HG02943 (cell line): ENCODE results near the gene OCSTAMP.

Experiments used
- ATAC-seq: cut with Tn5 transposase; IDR thresholded peaks from one replicate; pipeline ENCODE4 v1.9.1; 2021; ENCODE audit warnings: mild to moderate bottlenecking, low read depth, moderate library complexity; ENCODE audit not compliant: unreplicated experiment

The OCSTAMP gene

DNA sequence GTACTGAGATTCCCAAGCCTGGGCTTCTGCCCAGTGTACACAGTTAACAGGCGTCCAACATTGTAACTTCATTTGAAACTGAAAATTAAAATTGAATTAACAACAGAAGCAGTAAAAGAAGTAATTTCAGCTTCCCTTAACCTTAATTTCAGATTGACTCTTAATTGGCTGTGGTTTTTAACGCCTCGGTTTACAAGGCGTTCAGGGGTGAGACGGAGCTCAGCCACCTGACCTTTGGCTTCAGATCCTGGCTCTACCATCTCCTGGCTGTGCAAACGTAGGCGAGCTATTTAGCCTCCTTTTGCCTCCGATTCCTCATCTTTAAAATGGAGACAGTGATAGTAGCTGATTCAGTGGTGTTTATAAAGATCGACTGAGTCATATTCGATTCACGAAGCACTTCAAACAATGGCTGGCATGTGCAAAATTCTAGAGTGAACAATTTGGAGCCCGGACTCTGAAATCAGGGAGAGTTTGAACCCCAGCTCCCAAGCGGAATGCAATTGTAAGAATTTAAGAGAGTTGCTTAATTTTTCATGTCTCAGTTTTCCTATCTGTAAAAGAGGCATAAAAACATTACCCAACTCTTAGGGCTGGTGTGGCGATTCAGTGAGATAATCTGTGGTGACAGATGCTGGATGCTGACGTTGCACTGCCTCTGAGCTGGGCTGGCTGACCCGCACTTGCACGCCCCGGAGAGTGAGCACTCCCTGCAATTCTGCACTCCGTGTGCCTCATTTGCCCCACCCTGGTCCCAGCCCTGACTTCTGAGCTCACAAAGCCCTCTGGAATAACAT lies 23.5 kb upstream of the OCSTAMP start:
- no peak for ATAC-seq

DNA sequence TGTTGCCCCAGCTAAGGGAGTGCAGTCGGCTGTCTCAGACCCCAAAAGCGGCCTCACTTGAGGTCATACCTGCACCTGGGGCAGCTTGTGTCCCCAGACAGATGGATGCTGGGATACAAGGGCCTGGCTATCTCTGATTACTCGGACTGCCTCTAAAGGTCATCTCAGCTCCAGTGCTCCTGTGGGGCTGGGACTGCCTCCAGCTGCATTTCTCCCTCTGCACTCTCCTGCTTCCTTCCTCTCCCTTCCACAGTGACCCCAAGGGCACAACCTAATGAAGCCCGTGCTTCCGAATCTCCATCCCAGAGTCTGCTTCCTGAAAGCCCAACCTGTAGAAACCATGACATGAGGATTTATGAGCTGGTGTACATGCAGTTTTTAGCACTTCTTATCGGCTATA lies 22.8 kb upstream of the OCSTAMP start:
- no peak for ATAC-seq

DNA sequence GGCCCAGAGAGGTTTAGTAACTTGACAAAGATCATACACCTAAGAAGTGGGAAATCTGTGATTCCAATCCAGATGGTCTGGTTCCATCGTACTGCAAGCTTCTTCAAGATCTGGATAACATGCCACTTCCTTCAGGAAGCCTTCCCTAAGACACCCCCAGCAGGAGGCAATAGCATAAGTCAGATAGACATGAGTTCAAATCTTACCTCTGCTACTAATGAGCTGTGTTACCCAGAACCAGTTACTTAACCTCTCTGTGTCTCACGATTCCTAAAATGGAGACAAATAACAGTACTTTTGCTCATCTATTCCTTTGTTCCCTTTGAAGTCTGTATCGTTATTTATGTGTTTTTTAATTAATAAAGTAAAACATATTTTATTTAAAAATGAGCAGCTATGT lies 22.3 kb upstream of the OCSTAMP start:
- ATAC-seq = no peak

- ATAC-seq = no peak
These were observed 21.7 kb upstream of the OCSTAMP start for GRCh38 chr20:46572153-46572552.

DNA sequence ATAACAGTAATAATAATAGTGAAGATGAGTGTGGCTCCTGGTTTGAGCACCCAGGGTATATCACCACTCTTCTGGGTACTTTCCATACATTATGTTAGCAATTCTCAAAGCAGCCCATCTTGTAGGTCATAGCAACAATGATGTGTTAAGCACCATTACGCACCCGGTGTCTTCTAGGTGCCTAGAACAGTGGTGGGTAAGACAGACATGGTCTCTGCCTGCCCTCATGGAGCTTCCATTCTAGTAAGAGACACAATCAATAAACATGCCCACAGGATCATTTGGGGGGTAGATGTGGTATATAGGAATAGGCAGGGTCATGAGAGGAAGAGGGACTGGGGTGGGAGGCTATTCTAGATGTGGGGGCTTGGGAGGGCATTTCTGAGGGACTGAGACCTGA lies 21.0 kb upstream of the OCSTAMP start:
- ATAC-seq = no peak

DNA sequence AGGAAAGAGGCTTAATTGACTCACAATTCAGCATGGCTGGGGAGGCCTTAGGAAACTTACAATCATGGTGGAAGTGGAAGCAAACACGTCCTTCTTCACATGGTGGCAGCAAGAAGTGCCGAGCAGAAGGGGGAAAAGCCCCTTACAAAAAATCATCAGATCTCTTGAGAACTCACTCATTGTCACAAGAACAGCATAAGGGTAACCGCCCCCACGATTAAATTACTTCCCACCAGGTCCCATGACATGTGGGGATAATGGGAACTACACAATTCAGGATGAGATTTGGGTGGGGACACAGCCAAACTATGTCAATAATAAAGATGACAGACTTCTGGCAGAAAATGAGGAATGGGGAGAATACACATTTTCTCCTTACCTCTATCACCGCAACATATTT lies 20.5 kb upstream of the OCSTAMP start:
- no peak for ATAC-seq

DNA sequence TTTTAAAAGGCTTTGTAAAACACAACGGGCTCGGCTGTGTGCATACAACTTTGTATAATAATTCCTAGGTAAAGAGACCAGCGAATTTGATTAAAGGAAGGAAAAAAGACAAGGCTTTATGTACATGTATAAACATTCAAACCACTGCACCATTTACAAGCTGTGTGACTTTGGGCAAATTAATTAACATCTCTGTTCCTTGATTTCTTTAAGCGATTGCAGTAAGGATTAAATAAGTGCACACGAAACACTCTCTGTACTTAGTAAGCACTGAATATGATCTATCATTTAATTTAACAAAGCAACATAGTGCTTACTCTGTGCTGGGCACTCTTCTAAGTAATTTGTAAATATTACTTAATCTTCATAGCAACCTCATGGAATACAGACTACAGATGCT lies 19.5 kb upstream of the OCSTAMP start:
- no peak for ATAC-seq

DNA sequence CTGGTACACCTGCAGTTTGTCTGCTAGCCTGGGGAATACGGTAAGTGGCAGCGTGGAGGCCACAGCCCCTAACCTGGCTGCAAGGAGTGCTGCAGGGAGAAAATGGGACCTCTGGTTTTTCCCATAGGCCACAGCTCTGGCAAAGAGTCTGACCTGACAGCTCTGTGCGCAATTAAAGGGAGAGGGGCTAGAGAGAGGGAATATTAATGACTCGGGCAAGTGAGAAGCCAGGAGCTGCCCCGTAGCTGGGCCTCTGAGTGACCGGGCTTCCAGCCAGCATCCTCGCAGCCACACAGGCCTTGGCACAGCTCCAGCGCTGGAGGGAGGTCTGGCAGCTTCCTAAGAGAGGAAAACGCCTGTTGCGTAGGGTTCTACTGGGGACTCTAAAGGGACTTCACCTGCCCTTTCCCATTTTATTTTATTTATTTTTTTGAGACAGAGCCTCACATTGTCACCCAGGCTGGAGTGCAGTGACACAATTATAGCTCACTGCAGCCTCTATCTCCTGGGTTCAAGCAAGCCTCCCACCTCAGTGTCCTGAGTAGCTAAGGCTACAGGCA lies 18.2 kb upstream of the OCSTAMP start:
- no peak for ATAC-seq

DNA sequence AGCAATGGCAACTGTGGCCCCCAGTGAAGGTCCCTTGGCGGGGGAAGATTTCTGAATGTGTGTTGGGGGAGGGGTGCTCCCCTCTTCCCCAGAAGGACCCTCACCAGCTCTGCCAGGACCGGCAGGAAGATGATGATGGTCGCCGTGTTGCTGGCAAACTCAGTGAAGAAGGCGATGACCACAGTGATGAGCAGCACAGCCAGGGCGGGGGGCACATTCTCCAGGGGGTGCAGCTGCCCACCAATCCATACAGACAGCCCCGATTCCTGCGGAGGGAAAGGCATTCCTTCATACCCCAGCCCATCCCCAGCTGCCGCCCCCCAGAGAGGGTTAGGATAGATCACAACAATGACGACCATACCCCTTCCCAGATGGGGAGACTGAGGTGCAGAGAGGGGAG lies 15.7 kb upstream of the OCSTAMP start:
- no peak for ATAC-seq

DNA sequence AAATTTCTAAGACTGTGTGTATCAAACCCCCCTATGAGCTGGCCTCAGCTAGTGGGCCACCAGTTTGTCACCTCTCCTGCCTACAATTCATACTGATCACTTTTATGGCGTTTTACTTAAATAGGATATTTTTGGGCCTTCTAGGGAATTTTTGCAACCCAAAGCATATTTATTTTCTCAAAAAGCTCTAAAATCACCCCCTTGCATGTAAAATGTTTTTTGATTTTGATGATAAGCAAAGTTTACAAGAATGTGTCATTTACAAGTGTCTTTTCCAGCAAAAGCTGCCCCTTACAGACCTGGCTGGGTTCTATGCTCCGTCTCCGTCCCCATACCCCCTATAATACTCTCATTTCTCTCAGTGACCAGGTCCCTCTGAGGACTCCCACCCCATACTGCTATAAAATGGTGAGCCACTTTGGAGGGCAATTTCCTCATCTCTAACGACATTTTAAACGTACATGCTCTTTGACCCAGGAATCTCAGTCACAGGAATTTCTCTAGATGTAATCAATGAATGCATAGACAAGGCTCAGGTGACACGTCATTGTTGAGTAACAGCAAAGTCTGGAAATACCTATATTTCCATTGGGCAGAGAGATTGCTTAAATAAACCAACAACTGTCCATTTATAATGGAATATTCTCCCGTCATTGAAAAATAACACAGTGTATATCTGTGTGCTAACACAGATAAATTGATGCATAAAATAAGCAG lies 13.9 kb upstream of the OCSTAMP start:
- no peak for ATAC-seq

DNA sequence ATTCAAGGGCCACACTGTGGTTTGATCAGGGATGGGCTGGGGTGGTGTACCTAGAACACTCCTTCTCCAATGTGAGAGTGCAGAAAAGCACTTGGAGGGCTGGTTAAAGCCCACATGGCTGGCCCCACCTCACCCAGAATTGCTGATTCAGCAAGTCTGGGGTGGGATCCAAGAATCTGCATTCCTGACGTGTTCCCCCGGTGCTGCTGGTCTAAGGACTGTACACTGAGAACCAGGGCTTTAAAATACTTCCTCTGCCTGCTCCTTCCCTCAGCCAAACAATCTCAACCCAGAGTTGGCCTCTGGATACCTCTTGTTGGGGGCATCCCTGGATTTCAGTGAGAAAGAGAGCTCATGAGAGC lies 13.4 kb upstream of the OCSTAMP start:
- ATAC-seq = no peak

DNA sequence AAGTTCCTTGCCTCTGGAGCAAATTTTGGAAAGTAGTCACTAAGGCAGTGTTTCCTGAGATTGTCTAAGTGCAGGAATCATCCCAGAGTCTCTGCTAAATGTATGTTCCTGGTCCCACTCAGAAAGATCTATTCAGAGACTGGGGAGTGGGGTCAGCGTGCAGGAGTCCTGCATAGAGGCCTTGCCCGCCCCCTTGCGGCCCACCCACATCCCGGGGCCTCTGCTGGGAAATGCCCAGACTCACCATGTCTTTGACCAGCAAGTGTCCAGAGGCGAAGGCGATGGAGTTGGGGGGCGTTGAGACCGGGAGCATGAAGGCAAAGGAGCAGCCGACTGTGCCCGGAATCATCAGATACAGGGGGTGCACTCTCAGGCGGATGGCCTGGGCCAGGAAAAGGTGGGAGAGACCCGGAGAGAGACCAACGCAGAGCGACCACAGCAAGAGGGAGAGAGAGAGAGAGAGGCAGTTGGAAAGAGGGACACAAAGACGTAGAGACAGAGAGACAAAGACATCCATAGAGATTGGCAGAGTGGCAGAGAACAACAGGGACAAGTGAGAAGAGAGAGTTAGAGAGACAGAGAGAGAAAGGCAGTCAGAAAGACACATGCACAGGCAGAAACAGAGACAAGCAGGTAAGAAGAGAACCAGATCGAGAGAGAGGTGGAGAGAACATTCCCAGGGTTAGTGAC lies 12.9 kb upstream of the OCSTAMP start:
- no peak for ATAC-seq

DNA sequence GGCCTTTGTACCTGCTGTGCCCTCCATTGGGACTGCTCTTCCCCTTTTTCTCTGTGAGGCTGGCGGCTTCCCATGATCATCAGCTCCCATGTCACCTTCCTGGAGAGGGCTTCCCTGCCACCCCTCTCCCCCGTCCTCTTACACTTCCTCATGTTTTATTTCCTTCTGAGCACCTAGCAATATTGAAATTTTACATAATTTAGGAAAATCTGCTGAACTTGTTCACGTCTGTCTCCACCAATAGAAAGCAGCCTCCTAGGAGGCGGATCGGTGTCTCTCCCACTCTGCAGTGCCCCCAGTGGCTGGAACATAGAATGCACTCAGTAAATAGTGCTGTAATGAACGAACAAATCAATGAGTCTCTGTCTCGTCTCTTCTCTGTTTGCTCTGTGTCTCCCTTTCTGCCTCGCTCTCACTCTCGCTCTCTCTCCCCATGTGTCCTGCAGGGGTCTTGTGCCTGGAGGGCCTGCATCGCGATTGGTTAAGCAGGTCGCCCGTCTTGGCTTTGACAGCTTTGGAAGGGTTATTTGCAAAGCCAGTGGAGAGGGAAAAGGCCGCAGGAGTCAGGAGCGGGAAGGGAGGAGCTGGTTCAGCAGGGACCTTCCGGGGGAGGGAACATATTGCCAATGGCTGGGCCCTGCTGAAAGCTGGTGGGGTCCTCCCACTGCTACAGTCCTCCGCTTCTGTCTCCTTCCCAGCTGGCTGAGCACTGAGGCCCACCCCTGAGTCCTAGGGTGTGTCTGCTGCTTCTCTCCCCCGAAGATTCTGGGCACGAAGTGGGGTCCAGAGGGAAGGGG lies 12.1 kb upstream of the OCSTAMP start:
- no peak for ATAC-seq

DNA sequence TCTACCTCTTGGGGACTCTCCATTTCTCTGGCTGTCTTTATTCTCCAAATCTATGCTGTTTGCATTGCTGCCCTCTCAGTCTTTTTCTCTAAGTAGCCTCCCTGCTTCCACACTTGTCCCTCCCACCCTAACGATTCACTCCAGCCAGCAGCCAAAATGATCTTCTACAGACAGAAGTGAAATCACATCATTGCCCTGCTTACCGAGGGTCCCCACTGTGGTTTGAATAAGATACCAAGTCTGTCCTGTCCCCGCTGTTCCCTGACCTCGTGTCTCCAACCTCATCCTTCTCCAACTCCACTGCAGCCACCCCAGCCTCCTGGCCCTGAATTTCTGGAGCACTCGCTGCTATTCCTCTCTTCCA lies 11.5 kb upstream of the OCSTAMP start:
- no peak for ATAC-seq

DNA sequence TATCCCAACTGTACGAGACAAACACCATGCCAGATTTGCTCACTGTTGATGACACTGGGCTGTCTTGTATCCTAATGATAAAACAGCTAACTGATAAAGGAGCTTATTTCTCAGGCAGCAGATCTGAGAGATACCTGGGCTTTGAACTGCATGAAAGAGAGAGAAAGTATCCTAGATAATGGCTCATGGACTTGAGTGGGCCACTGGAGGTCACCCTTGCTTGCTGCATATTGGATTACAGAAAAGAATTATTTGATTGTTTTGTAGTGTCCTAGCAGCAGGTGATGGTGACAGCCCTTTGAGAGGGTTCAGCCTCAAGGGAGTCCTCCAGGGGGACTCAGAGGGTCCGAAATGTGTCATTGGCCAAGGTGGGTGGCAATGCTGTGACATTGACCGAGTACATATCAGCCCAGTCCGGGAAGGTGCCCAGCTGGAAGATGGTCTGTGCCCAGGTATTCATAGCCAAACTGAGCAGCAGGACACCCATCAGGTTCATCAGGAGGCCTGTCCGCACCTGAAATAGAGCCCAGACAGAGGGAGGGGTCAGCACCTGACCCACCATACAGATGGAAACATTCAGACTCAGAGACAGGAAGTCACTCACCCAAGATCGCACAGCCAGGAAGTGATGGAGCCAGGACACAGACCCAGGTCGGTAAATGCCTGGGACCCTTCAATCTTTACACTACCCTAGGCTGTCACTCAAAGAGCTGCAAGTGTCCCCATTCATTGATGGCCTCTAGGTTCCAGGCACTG lies 9.4 kb upstream of the OCSTAMP start:
- ATAC-seq = no peak

DNA sequence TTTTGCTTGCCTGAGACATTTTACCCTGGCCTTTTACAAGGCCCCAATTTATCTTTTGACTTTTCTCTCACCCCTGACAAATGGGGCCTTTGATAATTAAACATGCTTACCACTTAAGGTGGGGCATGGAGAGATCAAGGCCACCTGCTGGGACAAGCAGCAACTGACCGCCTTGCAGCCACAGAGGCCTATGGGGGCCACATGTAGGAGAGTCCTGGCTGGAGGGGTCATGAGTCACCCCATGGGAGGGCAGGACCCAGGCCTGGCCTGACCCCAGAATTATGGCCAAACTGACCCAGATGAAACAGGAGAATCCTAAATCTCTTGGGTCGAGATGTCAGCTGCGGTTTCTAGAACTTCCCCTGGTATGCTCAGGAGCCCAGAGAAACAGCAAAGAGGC lies 8.5 kb upstream of the OCSTAMP start:
- no peak for ATAC-seq

- no peak for ATAC-seq
These were observed 8.1 kb upstream of the OCSTAMP start for GRCh38 chr20:46558511-46558959.

GRCh38 chr20:46557231-46557956 lies 6.9 kb upstream of the OCSTAMP start:
- ATAC-seq = no peak

DNA sequence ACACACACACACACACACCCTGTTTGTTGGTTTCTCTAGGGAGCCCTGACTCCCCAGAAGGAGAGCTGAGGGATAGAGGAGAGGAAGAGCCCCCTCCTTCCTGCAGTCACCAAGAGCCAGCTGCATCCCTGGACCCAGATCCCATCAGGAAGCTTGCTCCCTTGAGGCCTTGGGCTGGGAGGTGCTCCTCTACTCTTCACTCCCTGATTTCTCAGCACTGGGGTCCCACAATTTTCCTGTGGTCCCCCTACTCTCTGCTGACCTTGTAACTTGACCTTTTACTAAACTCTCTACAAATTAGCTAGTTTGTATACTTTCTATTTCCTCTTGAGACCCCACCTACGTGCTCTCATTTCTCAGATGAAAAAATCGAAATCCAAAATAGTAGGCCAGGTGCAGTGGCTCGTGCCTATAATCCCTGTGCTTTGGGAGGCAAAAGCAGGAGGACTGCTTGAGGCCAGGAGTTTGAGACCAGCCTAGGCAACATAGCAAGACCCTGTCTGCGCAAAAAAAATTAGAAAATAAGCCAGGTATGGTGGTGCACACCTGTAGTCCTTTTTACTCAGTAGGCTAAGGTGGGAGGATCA lies 5.0 kb upstream of the OCSTAMP start:
- no peak for ATAC-seq
